Upper lobe of left lung (tissue), 6 donors: ENCODE measurements around the gene DSTYK. TPM values are rescaled to one million over a fixed set of nuclear protein-coding genes. Genes with fewer than 3 reads are reported as not detected.
A peak's percentile ranks its signal among the peaks of the same experiment; 100 is the strongest.

Experiments
- ATAC-seq, 2 donors: fragments of 200-7000 bp; cut with Tn5 transposase; one replicate each; pipeline ENCODE4 v1.9.1; 2022; ENCODE audit warnings: mild to moderate bottlenecking in 2 of 2, moderate library complexity in 2 of 2; ENCODE audit not compliant: low FRiP score in 2 of 2
- DNase-seq, 2 donors: peaks; one replicate each; pipeline ENCODE4 v3.0.0-alpha.2; 2019 to 2020
- H3K27ac ChIP-seq, 4 donors: fragments of 200-600 bp; sonication (generic); one replicate each; pipeline ENCODE4 v1.5.1; 2016 to 2019
- H3K27me3 ChIP-seq, 4 donors: fragments of 200-600 bp; sonication (generic); one replicate each; pipeline ENCODE4 v1.5.1; 2017 to 2019
- H3K36me3 ChIP-seq, 4 donors: fragments of 200-600 bp; sonication (generic); one replicate each; pipeline ENCODE4 v1.5.1; 2016 to 2019
- H3K4me1 ChIP-seq, 4 donors: fragments of 200-600 bp; sonication (generic); one replicate each; pipeline ENCODE4 v1.5.1; 2018 to 2019
- H3K4me3 ChIP-seq, 4 donors: fragments of 200-600 bp; sonication (generic); one replicate each; pipeline ENCODE4 v1.5.1; 2017 to 2019; ENCODE audit warnings: mild to moderate bottlenecking in 2 of 4, moderate library complexity in 1 of 4
- H3K9me3 ChIP-seq, 4 donors: fragments of 200-600 bp; sonication (generic); one replicate each; pipeline ENCODE4 v1.5.1; 2018 to 2019
- EP300 ChIP-seq, 4 donors: sonication (generic); formaldehyde crosslinking; IDR thresholded peaks; one replicate each; pipeline ENCODE4 v1.5.1; 2017; ENCODE audit warnings: antibody characterized with exemption in 4 of 4, control low read depth in 2 of 4
- POLR2A ChIP-seq, 4 donors: fragments of 450-650 bp; IDR thresholded peaks; one replicate each; pipeline ENCODE4 v1.5.1; 2016 to 2017; ENCODE audit warnings: antibody characterized with exemption in 4 of 4, mild to moderate bottlenecking in 2 of 4
- POLR2AphosphoS5 ChIP-seq, 2 donors: sonication (generic); formaldehyde crosslinking; IDR thresholded peaks; one replicate each; pipeline ENCODE4 v1.5.1; 2017; ENCODE audit warnings: antibody characterized with exemption in 2 of 2
- WGBS, 2 donors: methylation state at CpG; one replicate each; pipeline ENCODE4 v1.1.5; 2017 to 2018; 5-methylcytosine and 5-hydroxymethylcytosine counted together
- total RNA-seq, 6 donors: library from RNA; depleted of rRNA in 4 of 6; stranded (reverse); fragments of >200 nt in 4 of 6; gene quantifications; one replicate each; pipeline versions ENCODE4 v1.1.0 to v1.2.1, GENCODE V29; 2016 to 2021
- TF ChIP-seq, protein P1 (sequence below), 6 experiments: fragments of 450-650 bp in 4 of 6; fragments of 200-600 bp in 2 of 6; sonication (generic) in 2 of 6; IDR thresholded peaks; one replicate each; pipeline ENCODE4 v1.5.1; 2016 to 2019; ENCODE audit warnings: antibody characterized with exemption in 6 of 6
- donor health status: DM: no; HTN: no; CAD: no; lungs with moderate emphysema.
- donor health status: DM: no; HTN: yes; CAD: no; lungs with severe emphysema.

Gene DSTYK
- total RNA-seq, 6 donors from 2014 or later: 8.4 to 15.7 (median 10.6) TPM

DNA sequence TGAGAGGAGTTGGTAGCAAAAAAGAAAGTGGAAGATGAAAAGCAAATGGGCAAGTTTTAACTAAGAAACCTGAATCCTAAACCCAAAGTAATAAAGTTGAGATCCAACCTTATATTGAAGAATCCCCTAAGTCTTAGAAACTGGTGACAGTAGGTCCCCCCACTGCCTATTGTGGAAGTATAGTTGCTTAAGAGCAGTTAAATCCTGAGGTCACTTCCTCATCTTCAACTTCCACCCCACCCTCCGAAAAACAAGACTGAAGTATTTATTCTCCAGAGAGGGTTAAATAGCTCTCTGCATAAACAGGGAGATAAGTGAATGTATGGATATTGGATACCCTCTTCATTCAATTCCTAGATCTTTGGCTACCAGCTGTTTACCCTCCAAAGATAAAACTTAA, 3.3 kb upstream of the DSTYK start:
- H3K36me3 ChIP-seq: no peaks in the 10 kb centered on the region

DNA sequence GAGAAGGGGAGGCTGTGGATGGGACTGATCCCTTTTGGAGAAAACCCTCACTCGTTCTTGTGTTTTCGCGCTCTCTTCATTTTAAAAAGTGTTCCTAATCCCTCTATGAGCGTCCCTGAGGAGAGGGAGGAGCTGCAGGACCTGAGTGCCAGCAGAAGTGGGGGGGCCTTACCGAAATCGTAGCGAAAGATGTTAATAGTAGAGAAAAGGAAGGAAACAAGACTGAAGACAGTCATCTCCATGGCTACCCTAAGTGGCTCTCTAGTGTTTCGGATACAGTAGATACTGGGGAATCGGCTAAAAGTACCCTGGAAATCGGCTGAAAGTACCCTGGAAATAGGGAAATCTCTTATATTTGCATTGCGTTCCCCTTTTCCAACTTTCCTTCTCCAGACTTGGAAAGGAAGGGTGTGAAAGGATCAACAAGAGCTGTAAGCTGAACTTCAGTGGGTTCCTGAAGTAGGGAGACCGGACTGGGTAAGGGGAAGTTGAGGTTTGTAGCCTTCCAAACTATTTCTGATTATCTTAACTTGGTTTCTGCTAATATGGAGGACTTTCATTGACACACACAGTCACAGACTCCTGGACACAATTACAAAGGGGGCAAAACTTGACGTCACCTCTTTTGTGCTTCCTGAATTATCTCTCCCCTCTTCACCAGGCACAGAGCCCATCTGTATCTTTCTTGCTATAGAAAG, 486 bp upstream of the DSTYK start:
- 41 to 44% methylated on average over 13 of the region's 13 CpGs for WGBS, 2 donors
- Histone ChIP-seq H3K9me3 (no peaks in the 10 kb centered on the region), H3K27ac (peak overlapping the region; percentile 91 to 98 (median 94)), H3K4me3 (peak overlapping the region in 3 of 4 donors; percentile 62 to 98 (median 90)), H3K4me1 (peaks cover 10 to 22% (median 15%) of the 10 kb centered on the region in 4 donors), H3K36me3 (no peaks in the 10 kb centered on the region), H3K27me3 (no peaks in the 10 kb centered on the region)
- TF ChIP-seq POLR2AphosphoS5 (IDR thresholded peaks at IDR 0.05): no peak
- TF ChIP-seq, protein P1, sequence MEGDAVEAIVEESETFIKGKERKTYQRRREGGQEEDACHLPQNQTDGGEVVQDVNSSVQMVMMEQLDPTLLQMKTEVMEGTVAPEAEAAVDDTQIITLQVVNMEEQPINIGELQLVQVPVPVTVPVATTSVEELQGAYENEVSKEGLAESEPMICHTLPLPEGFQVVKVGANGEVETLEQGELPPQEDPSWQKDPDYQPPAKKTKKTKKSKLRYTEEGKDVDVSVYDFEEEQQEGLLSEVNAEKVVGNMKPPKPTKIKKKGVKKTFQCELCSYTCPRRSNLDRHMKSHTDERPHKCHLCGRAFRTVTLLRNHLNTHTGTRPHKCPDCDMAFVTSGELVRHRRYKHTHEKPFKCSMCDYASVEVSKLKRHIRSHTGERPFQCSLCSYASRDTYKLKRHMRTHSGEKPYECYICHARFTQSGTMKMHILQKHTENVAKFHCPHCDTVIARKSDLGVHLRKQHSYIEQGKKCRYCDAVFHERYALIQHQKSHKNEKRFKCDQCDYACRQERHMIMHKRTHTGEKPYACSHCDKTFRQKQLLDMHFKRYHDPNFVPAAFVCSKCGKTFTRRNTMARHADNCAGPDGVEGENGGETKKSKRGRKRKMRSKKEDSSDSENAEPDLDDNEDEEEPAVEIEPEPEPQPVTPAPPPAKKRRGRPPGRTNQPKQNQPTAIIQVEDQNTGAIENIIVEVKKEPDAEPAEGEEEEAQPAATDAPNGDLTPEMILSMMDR (IDR thresholded peaks at IDR 0.05): no peak
- no peak for TF ChIP-seq POLR2A (IDR thresholded peaks at IDR 0.05)
- TF ChIP-seq EP300 (IDR thresholded peaks at IDR 0.05): no peak
- DNase-seq (no peak), ATAC-seq (peak in 1 of 2 donors; percentile 56)

More for the DNA sequence above, 3.3 kb upstream of the DSTYK start:
- Histone ChIP-seq H3K27me3 (no peaks in the 10 kb centered on the region), H3K9me3 (no peaks in the 10 kb centered on the region), H3K4me1 (peaks cover 8 to 18% (median 12%) of the 10 kb centered on the region in 4 donors), H3K27ac (no peak overlapping the region), H3K4me3 (no peak overlapping the region)
- ATAC-seq (no peak), DNase-seq (no peak)
- TF ChIP-seq POLR2A (IDR thresholded peaks at IDR 0.05): no peak
- no peak for TF ChIP-seq EP300 (IDR thresholded peaks at IDR 0.05)
- TF ChIP-seq, protein P1 (IDR thresholded peaks at IDR 0.05): no peak
- no peak for TF ChIP-seq POLR2AphosphoS5 (IDR thresholded peaks at IDR 0.05)
- 24 to 48% methylated on average over 1 of the region's 1 CpG for WGBS, 2 donors

DNA sequence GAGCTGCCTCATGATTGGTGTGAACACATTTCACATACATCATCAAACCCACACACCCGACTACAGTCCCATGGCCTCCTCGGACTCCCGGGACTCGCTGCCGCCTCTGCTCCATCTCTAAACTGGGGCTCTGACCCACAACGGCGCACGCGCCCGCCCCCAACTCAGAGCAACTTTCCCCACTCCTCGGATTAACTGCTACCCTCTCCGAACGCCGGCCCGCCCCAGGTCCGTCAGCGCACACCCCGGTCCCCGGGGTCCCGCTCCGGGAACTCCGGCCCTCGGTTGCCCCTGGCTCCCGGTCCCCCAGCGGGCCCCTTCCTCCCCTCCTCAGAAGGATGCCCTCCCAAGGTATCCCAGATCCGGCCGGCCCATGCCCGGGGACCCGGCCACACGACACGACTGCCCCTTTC, 740 bp downstream of the DSTYK start:
- H3K27me3 ChIP-seq: no peaks in the 10 kb centered on the region
- no peaks in the 10 kb centered on the region for H3K36me3 ChIP-seq
- peak overlapping the region; percentile 62 to 98 (median 84) for H3K4me3 ChIP-seq
- ATAC-seq: peak in 1 of 2 donors; percentile 60
- 1 to 2% methylated on average over 17 to 30 of the region's 31 CpGs for WGBS, 2 donors
- DNase-seq: peak; percentile 24 to 90
- TF ChIP-seq POLR2AphosphoS5 (IDR thresholded peaks at IDR 0.05): no peak
- no peak for TF ChIP-seq POLR2A (IDR thresholded peaks at IDR 0.05)
- no peak for TF ChIP-seq EP300 (IDR thresholded peaks at IDR 0.05)
- TF ChIP-seq, protein P1 (IDR thresholded peaks at IDR 0.05): no peak
- no peaks in the 10 kb centered on the region for H3K9me3 ChIP-seq
- peak overlapping the region; percentile 91 to 98 (median 94) for H3K27ac ChIP-seq
- peaks cover 10 to 22% (median 15%) of the 10 kb centered on the region in 4 donors for H3K4me1 ChIP-seq

DNA sequence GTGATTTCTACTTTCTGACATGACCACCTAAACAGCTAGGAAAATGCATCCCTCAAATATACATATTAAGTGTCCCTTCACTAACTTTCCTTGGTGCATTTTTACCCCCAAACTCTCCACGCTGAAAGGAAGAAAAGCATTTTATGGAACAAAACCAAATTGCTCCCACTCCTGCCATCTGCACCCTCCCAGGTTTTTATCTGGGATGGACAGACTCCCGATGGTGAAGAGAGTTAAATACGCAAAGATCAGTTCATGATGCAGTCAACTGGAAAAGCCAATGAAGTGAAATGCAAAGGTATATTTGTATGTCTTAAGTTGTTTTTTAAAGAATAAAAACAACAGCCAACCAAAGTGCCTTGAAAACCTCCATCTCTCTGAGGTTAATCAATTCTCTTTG, 2.7 kb downstream of the DSTYK start:
- WGBS, 2 donors: 93 to 95% methylated on average over 3 of the region's 3 CpGs
- Histone ChIP-seq H3K36me3 (no peaks in the 10 kb centered on the region), H3K27ac (no peak overlapping the region), H3K4me1 (peaks cover 12 to 32% (median 21%) of the 10 kb centered on the region in 4 donors), H3K4me3 (no peak overlapping the region), H3K9me3 (no peaks in the 10 kb centered on the region), H3K27me3 (no peaks in the 10 kb centered on the region)
- TF ChIP-seq POLR2AphosphoS5 (IDR thresholded peaks at IDR 0.05): no peak
- TF ChIP-seq EP300 (IDR thresholded peaks at IDR 0.05): no peak
- no peak for TF ChIP-seq POLR2A (IDR thresholded peaks at IDR 0.05)
- TF ChIP-seq, protein P1 (IDR thresholded peaks at IDR 0.05): no peak
- ATAC-seq (no peak), DNase-seq (no peak)

DNA sequence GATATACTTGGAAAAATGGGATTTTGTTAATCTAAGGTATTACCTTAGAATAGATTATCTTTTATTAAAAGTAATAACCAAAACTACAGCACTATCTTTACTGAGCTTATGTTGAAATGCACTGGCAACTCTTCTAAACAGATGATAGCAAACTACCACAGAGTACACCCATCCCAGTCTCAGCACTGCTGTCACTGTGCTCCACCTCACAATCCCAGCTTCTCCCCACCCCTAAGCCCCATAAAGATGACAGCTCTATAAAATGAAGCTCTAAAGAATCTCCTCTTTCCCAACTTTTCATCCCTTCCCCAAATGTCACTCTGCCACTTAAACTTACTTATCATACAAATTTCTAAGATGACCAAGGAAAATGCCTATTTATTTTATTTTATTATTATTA, 6.4 kb downstream of the DSTYK start:
- H3K36me3 ChIP-seq: no peaks in the 10 kb centered on the region
- no peaks in the 10 kb centered on the region for H3K27me3 ChIP-seq
- H3K27ac ChIP-seq: no peak overlapping the region
- ATAC-seq (no peak), DNase-seq (no peak)
- peaks cover 8 to 22% (median 14%) of the 10 kb centered on the region in 4 donors for H3K4me1 ChIP-seq
- H3K4me3 ChIP-seq: no peak overlapping the region
- no peaks in the 10 kb centered on the region for H3K9me3 ChIP-seq
- TF ChIP-seq EP300 (IDR thresholded peaks at IDR 0.05) (no peak), POLR2A (IDR thresholded peaks at IDR 0.05) (no peak), POLR2AphosphoS5 (IDR thresholded peaks at IDR 0.05) (no peak)
- TF ChIP-seq, protein P1 (IDR thresholded peaks at IDR 0.05): no peak
